A673 (cell line): ENCODE data around the gene PMS2. TPM values are rescaled to one million over a fixed set of nuclear protein-coding genes. Genes with fewer than 3 reads are reported as not detected.

Experiments used
- BruUV-seq: library from RNA; stranded (reverse); fragments of 400-500 nt; replicated peaks from 2 replicates; lab custom pipeline; 2021; lab: Mats Ljungman, UMichigan
- CTCF ChIA-PET: fragments of 300-600 bp; sonication (Branson Sonifier 250); formaldehyde crosslinking; loops from one replicate; lab custom pipeline; 2022; ENCODE audit warnings: antibody characterized with exemption; lab: Charles Lee
- POLR2A ChIA-PET: fragments of 300-600 bp; sonication (Branson Sonifier 250); formaldehyde crosslinking; loops from one replicate; lab custom pipeline; 2022; ENCODE audit warnings: antibody characterized with exemption; ENCODE audit not compliant: low non-redundant PET; lab: Charles Lee
- DNase-seq: peaks from one replicate; pipeline ENCODE4 v3.0.0-alpha.2; 2015; ENCODE audit warnings: low spot score
- H3K27ac ChIP-seq: fragments of 200-600 bp; sonication (generic); 2 replicates; pipeline ENCODE4 v1.5.1; 2016; ENCODE audit warnings: mixed run types, low read depth, mild to moderate bottlenecking, mixed read lengths, antibody characterized with exemption, low read length; ENCODE audit not compliant: poor library complexity, severe bottlenecking
- H3K27me3 ChIP-seq: fragments of 200-600 bp; sonication (generic); replicated peaks from 2 replicates; pipeline ENCODE4 v1.6.1; 2017; ENCODE audit warnings: mixed run types, low read depth, mild to moderate bottlenecking, mixed read lengths, antibody characterized with exemption, low read length; ENCODE audit not compliant: insufficient read depth, poor library complexity
- H3K36me3 ChIP-seq: fragments of 200-600 bp; sonication (generic); 2 replicates; pipeline ENCODE4 v1.6.1; 2016; ENCODE audit warnings: mixed run types, mild to moderate bottlenecking, mixed read lengths, antibody characterized with exemption, low read length; ENCODE audit not compliant: insufficient read depth, poor library complexity, severe bottlenecking
- H3K4me1 ChIP-seq: fragments of 200-600 bp; sonication (generic); 2 replicates; pipeline ENCODE4 v1.6.1; 2017; ENCODE audit warnings: mixed run types, mild to moderate bottlenecking, mixed read lengths, antibody characterized with exemption, low read length; ENCODE audit not compliant: insufficient read depth, poor library complexity, severe bottlenecking
- H3K4me3 ChIP-seq: fragments of 200-600 bp; sonication (generic); 2 replicates; pipeline ENCODE4 v1.5.1; 2016; ENCODE audit warnings: low read depth, mixed run types, mild to moderate bottlenecking, mixed read lengths, low read length; ENCODE audit not compliant: poor library complexity, severe bottlenecking
- H3K9me3 ChIP-seq: fragments of 200-600 bp; sonication (generic); 2 replicates; pipeline ENCODE4 v1.6.1; 2016; ENCODE audit warnings: mixed run types, low read depth, mild to moderate bottlenecking, mixed read lengths, antibody characterized with exemption, low read length; ENCODE audit not compliant: poor library complexity, severe bottlenecking
- EZH2 ChIP-seq: fragments of 200-600 bp; sonication (generic); IDR thresholded peaks from 2 replicates; pipeline ENCODE4 v1.6.1; 2017; ENCODE audit warnings: borderline replicate concordance, low read depth, mild to moderate bottlenecking, mixed read lengths, antibody characterized with exemption, low read length; ENCODE audit not compliant: poor library complexity, severe bottlenecking
- intact Hi-C: fragments of 100-400 bp; cut with micrococcal nuclease; formaldehyde crosslinking; loops from one replicate; pipeline ENCODE4 v1.10.0; 2022; ENCODE audit not compliant: unreplicated experiment
- total RNA-seq: library from RNA; stranded (reverse); gene quantifications from 2 replicates; pipeline ENCODE4 v1.2.3, GENCODE V29; 2021
- TF ChIP-seq, protein P1 (sequence below): fragments of 300-800, 200-600 bp; sonication (generic); conservative IDR thresholded peaks from 2 replicates; pipeline ENCODE4 v1.5.1; 2017; ENCODE audit warnings: low read depth, mild to moderate bottlenecking, antibody characterized with exemption, low read length, moderate library complexity, mixed read lengths

PMS2 gene
- total RNA-seq, 1 experiment from 2014 or later: 14.6 TPM

GRCh38 chr7:6049780-6050179 lies 40.9 kb upstream of the PMS2 start:
- POLR2A ChIA-PET: no interaction called here

GRCh38 chr7:6035686-6036085 lies 26.8 kb upstream of the PMS2 start:
- ChIA-PET POLR2A (no interaction called here), CTCF (no interaction called here)
- Histone ChIP-seq H3K27ac (no peak overlapping the region), H3K4me3 (no peak overlapping the region), H3K27me3 (no peaks in the 10 kb centered on the region), H3K4me1 (no peaks in the 10 kb centered on the region), H3K36me3 (peaks cover 68% of the 10 kb centered on the region), H3K9me3 (no peaks in the 10 kb centered on the region)
- no TSS peak for BruUV-seq
- intact Hi-C loops: no loop called here
- DNase-seq: no peak
- TF ChIP-seq, protein P1, sequence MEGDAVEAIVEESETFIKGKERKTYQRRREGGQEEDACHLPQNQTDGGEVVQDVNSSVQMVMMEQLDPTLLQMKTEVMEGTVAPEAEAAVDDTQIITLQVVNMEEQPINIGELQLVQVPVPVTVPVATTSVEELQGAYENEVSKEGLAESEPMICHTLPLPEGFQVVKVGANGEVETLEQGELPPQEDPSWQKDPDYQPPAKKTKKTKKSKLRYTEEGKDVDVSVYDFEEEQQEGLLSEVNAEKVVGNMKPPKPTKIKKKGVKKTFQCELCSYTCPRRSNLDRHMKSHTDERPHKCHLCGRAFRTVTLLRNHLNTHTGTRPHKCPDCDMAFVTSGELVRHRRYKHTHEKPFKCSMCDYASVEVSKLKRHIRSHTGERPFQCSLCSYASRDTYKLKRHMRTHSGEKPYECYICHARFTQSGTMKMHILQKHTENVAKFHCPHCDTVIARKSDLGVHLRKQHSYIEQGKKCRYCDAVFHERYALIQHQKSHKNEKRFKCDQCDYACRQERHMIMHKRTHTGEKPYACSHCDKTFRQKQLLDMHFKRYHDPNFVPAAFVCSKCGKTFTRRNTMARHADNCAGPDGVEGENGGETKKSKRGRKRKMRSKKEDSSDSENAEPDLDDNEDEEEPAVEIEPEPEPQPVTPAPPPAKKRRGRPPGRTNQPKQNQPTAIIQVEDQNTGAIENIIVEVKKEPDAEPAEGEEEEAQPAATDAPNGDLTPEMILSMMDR: no peak
- TF ChIP-seq EZH2: no peak

More at GRCh38 chr7:6049780-6050179, 40.9 kb upstream of the PMS2 start:
- Histone ChIP-seq H3K36me3 (peaks cover 52% of the 10 kb centered on the region), H3K4me1 (no peaks in the 10 kb centered on the region), H3K27me3 (no peaks in the 10 kb centered on the region), H3K9me3 (no peaks in the 10 kb centered on the region), H3K27ac (no peak overlapping the region), H3K4me3 (no peak overlapping the region)
- intact Hi-C loops: no loop called here
- no TSS peak for BruUV-seq
- CTCF ChIA-PET: no interaction called here
- TF ChIP-seq, protein P1: no peak
- no peak for TF ChIP-seq EZH2
- no peak for DNase-seq

- no peaks in the 10 kb centered on the region for H3K27me3 ChIP-seq
- H3K27ac ChIP-seq: no peak overlapping the region
- no peaks in the 10 kb centered on the region for H3K4me1 ChIP-seq
- no peak overlapping the region for H3K4me3 ChIP-seq
- DNase-seq: no peak
- CTCF ChIA-PET: no interaction called here
- POLR2A ChIA-PET: no interaction called here
- peaks cover 63% of the 10 kb centered on the region for H3K36me3 ChIP-seq
- TF ChIP-seq EZH2: no peak
- TF ChIP-seq, protein P1: no peak
- intact Hi-C loops: no loop called here
- H3K9me3 ChIP-seq: no peaks in the 10 kb centered on the region
- BruUV-seq: no TSS peak
Measured at GRCh38 chr7:6035165-6035564, 26.3 kb upstream of the PMS2 start.
